Muscle layer of duodenum (tissue), 2 donors: Measurements from ENCODE around the gene GRXCR2.

Experiments used
- H3K27ac ChIP-seq: one replicate; pipeline ENCODE4 v1.7.0; 2013; ENCODE audit warnings: mild to moderate bottlenecking, low read length
- H3K27me3 ChIP-seq: one replicate; pipeline ENCODE4 v1.7.0; 2013; ENCODE audit warnings: low read depth, mild to moderate bottlenecking, control low read depth, low read length
- H3K36me3 ChIP-seq, 2 donors: one replicate each; pipeline ENCODE4 v1.7.0; 2013; ENCODE audit warnings: low read length in 2 of 2, control low read depth in 1 of 2, mild to moderate bottlenecking in 1 of 2; ENCODE audit not compliant: insufficient read depth in 2 of 2, control insufficient read depth in 1 of 2
- H3K4me1 ChIP-seq, 2 donors: one replicate each; pipeline ENCODE4 v1.7.0; 2013; ENCODE audit warnings: low read length in 2 of 2, mild to moderate bottlenecking in 2 of 2, control low read depth in 1 of 2, moderate library complexity in 1 of 2; ENCODE audit not compliant: insufficient read depth in 2 of 2, control insufficient read depth in 1 of 2
- H3K4me3 ChIP-seq, 2 donors: one replicate each; pipeline ENCODE4 v1.7.0; 2013; ENCODE audit warnings: low read length in 2 of 2, low read depth in 1 of 2, mild to moderate bottlenecking in 1 of 2
- H3K9me3 ChIP-seq, 2 donors: one replicate each; pipeline ENCODE4 v1.7.0; 2013; ENCODE audit warnings: low read length in 2 of 2, control low read depth in 1 of 2, mild to moderate bottlenecking in 1 of 2; ENCODE audit not compliant: control insufficient read depth in 1 of 2
- donor health status: healthy.

GRXCR2 gene

GRCh38 chr5:145872914-145873313 lies at the start of gene GRXCR2:
TSS of gene GRXCR2 (minus strand) at chr5:145873014. CDS start at chr5:145872968, 46 bp downstream.
- no peak within 1 kb of the TSS for H3K4me3 ChIP-seq
- no peak within 1 kb of the TSS for H3K27ac ChIP-seq
- H3K36me3 ChIP-seq, result no peaks in the 10 kb centered on the region
- H3K9me3 ChIP-seq, result no peaks in the 10 kb centered on the region
- H3K4me1 ChIP-seq, result no peaks in the 10 kb centered on the region
- no peaks in the 10 kb centered on the region for H3K27me3 ChIP-seq

- H3K4me1 ChIP-seq, result no peaks in the 10 kb centered on the region
Measured at GRCh38 chr5:145922059-145922458, 49.2 kb upstream of the GRXCR2 start.

GRCh38 chr5:145921211-145921610 lies 48.4 kb upstream of the GRXCR2 start:
- no peak overlapping the region for H3K27ac ChIP-seq
- H3K4me1 ChIP-seq, result no peaks in the 10 kb centered on the region
- no peaks in the 10 kb centered on the region for H3K36me3 ChIP-seq

More at GRCh38 chr5:145922059-145922458, 49.2 kb upstream of the GRXCR2 start:
- Histone ChIP-seq H3K27me3 (no peaks in the 10 kb centered on the region), H3K27ac (no peak overlapping the region), H3K4me3 (no peak overlapping the region), H3K36me3 (no peaks in the 10 kb centered on the region), H3K9me3 (no peaks in the 10 kb centered on the region)

GRCh38 chr5:145920542-145921210 lies 47.9 kb upstream of the GRXCR2 start:
- Histone ChIP-seq H3K9me3 (no peaks in the 10 kb centered on the region), H3K4me1 (no peaks in the 10 kb centered on the region)

More at GRCh38 chr5:145921211-145921610, 48.4 kb upstream of the GRXCR2 start:
- H3K9me3 ChIP-seq, result no peaks in the 10 kb centered on the region
- no peak overlapping the region for H3K4me3 ChIP-seq
- no peaks in the 10 kb centered on the region for H3K27me3 ChIP-seq

GRCh38 chr5:145919413-145919812 lies 46.6 kb upstream of the GRXCR2 start:
- H3K9me3 ChIP-seq, result no peaks in the 10 kb centered on the region
- H3K4me3 ChIP-seq, result no peak overlapping the region
- H3K4me1 ChIP-seq, result no peaks in the 10 kb centered on the region
- no peaks in the 10 kb centered on the region for H3K36me3 ChIP-seq
- H3K27ac ChIP-seq, result no peak overlapping the region
- no peaks in the 10 kb centered on the region for H3K27me3 ChIP-seq

More at GRCh38 chr5:145920542-145921210, 47.9 kb upstream of the GRXCR2 start:
- Histone ChIP-seq H3K36me3 (no peaks in the 10 kb centered on the region), H3K4me3 (no peak overlapping the region), H3K27ac (no peak overlapping the region), H3K27me3 (no peaks in the 10 kb centered on the region)

GRCh38 chr5:145918397-145918796 lies 45.6 kb upstream of the GRXCR2 start:
- no peaks in the 10 kb centered on the region for H3K9me3 ChIP-seq
- no peak overlapping the region for H3K27ac ChIP-seq
- no peaks in the 10 kb centered on the region for H3K4me1 ChIP-seq
- no peaks in the 10 kb centered on the region for H3K36me3 ChIP-seq
- no peak overlapping the region for H3K4me3 ChIP-seq
- H3K27me3 ChIP-seq, result no peaks in the 10 kb centered on the region

- no peak overlapping the region for H3K4me3 ChIP-seq
- no peaks in the 10 kb centered on the region for H3K36me3 ChIP-seq
- no peaks in the 10 kb centered on the region for H3K27me3 ChIP-seq
- no peaks in the 10 kb centered on the region for H3K9me3 ChIP-seq
- no peaks in the 10 kb centered on the region for H3K4me1 ChIP-seq
- no peak overlapping the region for H3K27ac ChIP-seq
Measured at GRCh38 chr5:145917288-145917687, 44.5 kb upstream of the GRXCR2 start.

- Histone ChIP-seq H3K27ac (no peak overlapping the region), H3K4me3 (no peak overlapping the region), H3K27me3 (no peaks in the 10 kb centered on the region), H3K4me1 (no peaks in the 10 kb centered on the region), H3K9me3 (no peaks in the 10 kb centered on the region), H3K36me3 (no peaks in the 10 kb centered on the region)
Measured at GRCh38 chr5:145915970-145916638, 43.3 kb upstream of the GRXCR2 start.

- Histone ChIP-seq H3K9me3 (no peaks in the 10 kb centered on the region), H3K27ac (no peak overlapping the region), H3K4me3 (no peak overlapping the region), H3K4me1 (no peaks in the 10 kb centered on the region), H3K27me3 (no peaks in the 10 kb centered on the region), H3K36me3 (no peaks in the 10 kb centered on the region)
Measured at GRCh38 chr5:145913701-145914100, 40.9 kb upstream of the GRXCR2 start.

- Histone ChIP-seq H3K27ac (no peak overlapping the region), H3K9me3 (no peaks in the 10 kb centered on the region), H3K4me3 (no peak overlapping the region), H3K4me1 (no peaks in the 10 kb centered on the region), H3K36me3 (no peaks in the 10 kb centered on the region), H3K27me3 (no peaks in the 10 kb centered on the region)
Measured at GRCh38 chr5:145912594-145912993, 39.8 kb upstream of the GRXCR2 start.

GRCh38 chr5:145912019-145912418 lies 39.2 kb upstream of the GRXCR2 start:
- Histone ChIP-seq H3K36me3 (no peaks in the 10 kb centered on the region), H3K4me1 (no peaks in the 10 kb centered on the region), H3K27ac (no peak overlapping the region), H3K4me3 (no peak overlapping the region), H3K27me3 (no peaks in the 10 kb centered on the region), H3K9me3 (no peaks in the 10 kb centered on the region)
